Large intestine (tissue), 3 donors: ENCODE results near the gene AQP4. TPM values are rescaled to one million over a fixed set of nuclear protein-coding genes. Genes with fewer than 3 reads are reported as not detected.

Experiments
- DNase-seq, 2 donors: peaks; one replicate each; pipeline versions ENCODE4 v3.0.0 to v3.0.0-alpha.2; 2013
- H3K27ac ChIP-seq: one replicate; pipeline ENCODE4 v1.5.1; 2013; ENCODE audit warnings: low read length
- H3K27me3 ChIP-seq: 2 replicates; pipeline ENCODE4 v1.6.1; 2013; ENCODE audit warnings: low read length; ENCODE audit not compliant: control insufficient read depth, insufficient read depth
- H3K36me3 ChIP-seq: 2 replicates; pipeline ENCODE4 v1.6.1; 2013; ENCODE audit warnings: low read length; ENCODE audit not compliant: control insufficient read depth, insufficient read depth
- H3K4me1 ChIP-seq: one replicate; pipeline ENCODE4 v1.6.1; 2013; ENCODE audit warnings: low read length; ENCODE audit not compliant: control insufficient read depth, insufficient read depth
- H3K4me3 ChIP-seq: one replicate; pipeline ENCODE4 v1.5.1; 2013; ENCODE audit warnings: low read length
- H3K9me3 ChIP-seq: one replicate; pipeline ENCODE4 v1.6.1; 2013; ENCODE audit warnings: mild to moderate bottlenecking, low read depth, low read length, moderate library complexity; ENCODE audit not compliant: control insufficient read depth
- WGBS: methylation state at CpG from one replicate; pipeline ENCODE4 v1.1.5; 2013; ENCODE audit warnings: low lambda C conversion rate; ENCODE audit not compliant: insufficient coverage; 5-methylcytosine and 5-hydroxymethylcytosine counted together
- polyA plus RNA-seq: library from polyadenylated mRNA; unstranded; fragments of 120-200 nt; gene quantifications from one replicate; pipeline ENCODE4 v1.2.1, GENCODE V29; 2013

Gene AQP4
- polyA plus RNA-seq, 1 donor, result 0.57 TPM

DNA sequence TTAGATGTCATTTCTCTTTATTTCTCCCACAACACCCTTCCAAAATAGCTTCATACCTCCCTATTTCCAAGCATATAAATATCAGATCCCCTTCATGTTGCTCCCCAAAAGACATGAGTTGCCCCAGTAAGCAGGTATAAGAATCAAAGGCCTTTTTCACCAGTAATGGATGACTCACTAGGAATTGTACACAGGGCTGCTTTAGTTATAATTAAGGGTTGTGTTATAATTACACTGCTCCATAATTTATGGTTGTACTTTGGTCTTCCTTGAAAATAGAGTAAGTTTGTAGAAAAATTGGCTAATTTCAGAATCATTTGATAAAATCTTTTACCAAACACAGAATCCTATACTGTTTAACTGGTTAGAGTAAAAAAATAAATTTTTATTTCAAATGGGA lies 8.8 kb upstream of the AQP4 start:
- Histone ChIP-seq H3K36me3 (no peaks in the 10 kb centered on the region), H3K27ac (no peak overlapping the region), H3K9me3 (no peaks in the 10 kb centered on the region), H3K27me3 (no peaks in the 10 kb centered on the region), H3K4me3 (no peak overlapping the region), H3K4me1 (peaks cover 4% of the 10 kb centered on the region)
- peak in 1 of 2 donors; percentile 26 for DNase-seq

DNA sequence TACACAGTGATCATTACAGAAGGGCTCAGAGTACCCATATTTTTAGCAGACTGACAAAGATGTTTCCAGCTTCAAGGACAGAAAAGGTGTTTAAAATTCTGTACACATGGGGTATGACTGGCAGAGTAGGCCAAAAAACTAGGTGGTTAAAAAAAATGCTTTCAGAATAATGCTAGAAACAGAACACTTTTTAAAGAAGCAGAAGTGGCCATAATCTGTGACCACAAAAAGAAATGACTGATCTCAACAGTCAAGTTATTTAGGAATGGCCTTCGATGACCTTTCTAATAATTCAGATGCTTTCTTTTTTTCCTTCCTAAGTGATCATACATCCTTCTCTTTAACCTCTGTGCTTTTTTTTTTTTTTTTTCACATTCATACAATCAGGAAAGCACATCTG lies 4.1 kb upstream of the AQP4 start:
- no peaks in the 10 kb centered on the region for H3K36me3 ChIP-seq
- no peaks in the 10 kb centered on the region for H3K9me3 ChIP-seq
- no peak overlapping the region for H3K4me3 ChIP-seq
- H3K27me3 ChIP-seq, result peaks cover 18% of the 10 kb centered on the region
- WGBS, result no CpG with 5 or more reads among the region's 1 CpG
- H3K27ac ChIP-seq, result no peak overlapping the region
- DNase-seq, result no peak
- H3K4me1 ChIP-seq, result no peaks in the 10 kb centered on the region

DNA sequence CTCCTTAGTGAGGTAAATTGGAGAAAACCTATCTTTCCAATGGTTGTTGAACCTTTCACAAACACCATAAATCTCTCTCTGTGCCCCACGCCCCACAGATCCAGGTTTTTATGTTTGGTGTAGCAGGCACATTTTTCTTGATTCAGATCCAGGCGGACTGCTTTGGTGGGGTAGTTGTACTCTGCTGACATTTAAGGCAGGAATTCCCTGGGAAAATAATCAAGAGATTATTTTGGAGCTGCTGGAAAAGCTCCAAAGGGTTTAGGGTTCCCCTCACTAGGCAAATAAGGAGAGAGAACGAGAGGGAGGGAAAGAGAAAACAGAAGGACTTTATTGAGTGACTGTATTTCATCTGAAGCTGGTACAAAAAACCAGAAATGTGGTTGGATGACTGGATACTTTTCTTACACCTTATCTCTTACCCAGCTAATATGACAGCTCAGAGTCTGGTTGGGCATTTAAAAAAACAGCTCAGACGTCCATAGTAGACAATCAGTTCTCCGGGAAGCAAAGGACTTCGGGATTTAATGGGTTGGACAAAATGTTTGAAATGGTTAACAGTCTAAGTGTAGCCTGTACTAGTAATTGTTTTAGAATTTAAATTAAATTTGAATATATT lies 3.6 kb upstream of the AQP4 start:
- Histone ChIP-seq H3K4me1 (no peaks in the 10 kb centered on the region), H3K27me3 (peaks cover 24% of the 10 kb centered on the region), H3K4me3 (no peak overlapping the region), H3K27ac (no peak overlapping the region), H3K36me3 (no peaks in the 10 kb centered on the region), H3K9me3 (no peaks in the 10 kb centered on the region)
- WGBS, result 0% methylated on average over 1 of the region's 6 CpGs
- no peak for DNase-seq

DNA sequence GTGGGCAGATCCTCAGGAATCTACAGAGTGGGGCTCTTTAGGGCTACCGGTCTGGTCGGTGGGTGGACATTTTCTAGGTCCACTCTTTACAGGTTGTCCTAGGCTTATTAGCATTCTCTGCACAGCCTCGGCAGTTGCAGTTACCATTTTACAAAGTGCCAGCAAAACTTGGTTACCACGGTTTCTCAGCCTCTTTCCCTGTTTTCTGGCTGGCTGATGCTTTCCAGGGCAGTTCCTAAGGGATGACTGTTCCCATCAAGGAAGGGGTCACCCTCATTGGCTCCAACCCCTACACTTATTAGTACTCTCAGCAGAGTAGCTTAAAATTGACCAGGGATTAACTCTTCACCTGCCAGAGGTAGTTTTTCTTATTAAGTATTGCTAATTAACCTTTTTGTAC lies 2.0 kb upstream of the AQP4 start:
- no peak overlapping the region for H3K27ac ChIP-seq
- WGBS, result no CpG with 5 or more reads among the region's 4 CpGs
- H3K4me3 ChIP-seq, result no peak overlapping the region
- no peaks in the 10 kb centered on the region for H3K4me1 ChIP-seq
- no peaks in the 10 kb centered on the region for H3K9me3 ChIP-seq
- no peaks in the 10 kb centered on the region for H3K36me3 ChIP-seq
- H3K27me3 ChIP-seq, result peaks cover 36% of the 10 kb centered on the region
- DNase-seq, result no peak

DNA sequence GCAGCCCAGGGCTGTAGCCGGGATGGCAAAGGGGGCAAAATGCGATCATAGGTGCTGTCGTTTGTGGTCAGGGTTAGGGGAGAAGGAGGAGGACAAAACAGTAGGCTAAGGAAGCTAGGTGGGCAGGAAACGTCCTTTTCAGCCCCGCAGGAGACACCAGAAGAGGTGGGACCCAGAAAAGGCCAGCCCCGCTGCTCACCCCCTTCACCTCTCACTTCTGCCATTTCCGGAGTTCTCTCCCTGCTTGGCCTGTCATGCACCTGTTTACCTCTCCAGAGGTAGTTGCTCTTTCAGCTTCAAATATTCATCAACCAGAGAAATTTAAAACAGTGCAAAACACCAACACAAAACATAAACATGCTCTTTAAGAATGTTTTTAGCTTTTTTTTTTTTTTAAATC lies 849 bp downstream of the AQP4 start:
- 85% methylated on average over 4 of the region's 7 CpGs for WGBS
- H3K9me3 ChIP-seq, result no peaks in the 10 kb centered on the region
- no peak overlapping the region for H3K27ac ChIP-seq
- H3K4me3 ChIP-seq, result no peak overlapping the region
- no peaks in the 10 kb centered on the region for H3K36me3 ChIP-seq
- DNase-seq, result no peak
- peaks cover 41% of the 10 kb centered on the region for H3K27me3 ChIP-seq
- H3K4me1 ChIP-seq, result no peaks in the 10 kb centered on the region

DNA sequence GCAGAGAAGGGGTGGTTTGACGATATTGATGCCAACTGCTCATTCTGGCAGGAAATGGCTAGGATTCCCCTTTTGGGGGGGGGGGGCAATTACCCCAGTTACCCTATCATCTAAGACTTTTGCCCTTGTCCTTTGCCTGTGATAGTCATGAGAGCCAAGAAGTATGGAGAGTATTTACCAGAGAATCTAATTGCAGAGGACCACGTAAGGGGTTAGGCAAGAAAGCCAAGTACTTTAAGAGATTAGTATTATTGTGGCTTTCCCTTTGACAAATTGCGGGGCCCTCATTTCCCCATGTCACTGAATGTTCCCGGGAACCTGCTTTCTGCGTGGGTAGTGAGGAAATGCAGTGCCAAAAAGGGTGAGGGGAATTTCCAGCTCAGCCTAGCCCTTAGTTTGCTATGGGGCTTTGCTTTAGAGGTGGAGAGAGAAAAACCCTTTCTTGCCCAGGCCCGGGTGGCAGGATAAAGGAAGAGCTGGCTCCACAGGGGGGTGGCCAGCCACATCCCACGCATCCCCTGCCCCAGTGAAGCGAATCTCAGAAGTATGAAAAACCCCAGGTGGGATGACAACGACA lies 1.5 kb downstream of the AQP4 start:
- WGBS, result no CpG with 5 or more reads among the region's 9 CpGs
- Histone ChIP-seq H3K4me3 (no peak overlapping the region), H3K27ac (no peak overlapping the region)

DNA sequence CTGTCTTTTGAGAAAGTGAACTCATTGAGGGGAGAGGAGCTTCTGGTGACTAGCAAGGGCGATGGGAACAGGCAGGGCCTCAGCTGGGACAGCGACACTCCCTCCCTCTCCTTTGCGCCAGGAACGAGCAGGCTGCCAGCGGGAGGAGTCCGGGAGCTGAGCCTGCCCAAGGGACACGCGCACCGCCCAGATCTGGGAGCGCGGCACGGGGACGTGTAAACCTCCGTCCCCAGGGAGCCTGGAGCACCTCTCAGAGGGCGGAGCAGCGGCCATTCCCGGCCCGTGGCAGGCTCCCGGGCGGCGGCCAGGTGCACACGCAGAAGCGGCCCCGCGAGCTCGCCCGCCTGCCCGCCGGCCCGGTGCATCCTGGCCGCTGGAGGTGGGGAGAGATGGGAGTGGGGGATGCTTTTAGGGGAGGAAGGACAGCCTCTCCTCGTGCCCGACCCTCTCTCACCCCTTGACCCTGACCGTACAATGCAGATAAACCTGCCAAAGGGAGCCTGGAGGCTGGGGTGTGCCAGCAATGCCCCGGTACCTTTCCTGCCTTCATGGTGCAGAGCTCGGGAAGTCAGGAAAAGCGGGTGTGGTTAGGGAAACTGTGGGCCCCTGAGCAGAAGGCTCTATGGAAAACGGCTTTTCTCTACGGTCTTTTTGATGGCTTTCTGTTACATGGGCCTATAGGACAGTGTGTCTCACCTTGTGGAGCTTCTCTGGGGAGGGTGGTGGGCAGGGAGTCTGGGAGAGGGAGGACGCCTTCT lies 2.2 kb downstream of the AQP4 start:
- no peaks in the 10 kb centered on the region for H3K36me3 ChIP-seq
- peaks cover 41% of the 10 kb centered on the region for H3K27me3 ChIP-seq
- H3K4me1 ChIP-seq, result no peaks in the 10 kb centered on the region
- H3K4me3 ChIP-seq, result peak overlapping the region; percentile 16
- peak; percentile 25 to 65 for DNase-seq
- WGBS, result no CpG with 5 or more reads among the region's 40 CpGs
- no peak overlapping the region for H3K27ac ChIP-seq
- H3K9me3 ChIP-seq, result no peaks in the 10 kb centered on the region

More for the DNA sequence above, 1.5 kb downstream of the AQP4 start:
- no peak for DNase-seq
- no peaks in the 10 kb centered on the region for H3K36me3 ChIP-seq
- H3K9me3 ChIP-seq, result no peaks in the 10 kb centered on the region
- peaks cover 41% of the 10 kb centered on the region for H3K27me3 ChIP-seq
- H3K4me1 ChIP-seq, result no peaks in the 10 kb centered on the region

DNA sequence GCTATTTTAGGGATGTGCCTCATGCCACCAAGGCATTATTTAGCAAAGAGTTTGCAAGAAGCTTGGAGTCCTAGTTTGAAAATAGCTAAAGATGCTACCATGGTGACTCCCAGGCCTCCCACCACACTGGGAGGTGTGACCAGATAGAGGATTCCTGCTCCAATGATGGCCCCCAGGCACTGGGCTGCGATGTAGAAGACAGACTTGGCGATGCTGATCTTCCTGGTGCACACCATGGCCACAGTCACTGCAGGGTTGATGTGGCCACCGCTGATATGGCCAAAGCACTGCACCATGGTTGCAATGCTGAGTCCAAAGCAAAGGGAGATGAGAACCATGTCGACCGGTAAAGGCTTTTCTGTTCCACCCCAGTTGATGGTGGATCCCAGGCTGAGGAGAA lies 3.4 kb downstream of the AQP4 start:
- no CpG with 5 or more reads among the region's 5 CpGs for WGBS
- Histone ChIP-seq H3K4me1 (no peaks in the 10 kb centered on the region), H3K27ac (no peak overlapping the region), H3K4me3 (no peak overlapping the region), H3K9me3 (no peaks in the 10 kb centered on the region), H3K36me3 (no peaks in the 10 kb centered on the region), H3K27me3 (peaks cover 37% of the 10 kb centered on the region)
- DNase-seq, result no peak

DNA sequence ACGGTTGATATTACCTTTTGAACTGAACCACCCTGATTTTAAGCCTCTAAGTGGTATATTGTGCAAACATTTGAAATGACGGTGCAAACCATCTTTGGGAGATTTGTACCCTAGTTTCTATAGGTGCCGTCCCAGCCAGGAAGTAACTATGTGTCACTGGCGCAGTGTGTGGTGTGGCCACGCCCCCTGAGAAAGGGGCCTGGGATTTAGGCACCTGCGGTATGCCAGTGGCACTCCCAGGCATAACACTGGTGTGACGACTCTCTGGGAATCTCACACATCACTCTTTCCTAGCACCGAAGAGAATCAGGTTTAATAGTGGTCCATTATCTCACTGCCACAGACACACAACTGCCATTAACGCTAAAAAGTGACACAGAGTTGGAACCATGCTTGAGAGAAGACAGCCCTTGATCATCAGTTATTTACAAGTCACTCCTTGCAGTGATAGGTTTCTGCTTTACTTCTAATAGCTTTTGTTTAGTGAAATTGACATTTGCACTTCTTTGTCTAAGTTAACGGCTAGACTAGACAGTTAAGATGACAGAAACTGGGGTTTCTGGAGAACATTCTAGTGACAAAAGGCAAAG lies 11.1 kb downstream of the AQP4 start:
- Histone ChIP-seq H3K36me3 (no peaks in the 10 kb centered on the region), H3K27me3 (no peaks in the 10 kb centered on the region)
- WGBS, result 83% methylated on average over 1 of the region's 10 CpGs

DNA sequence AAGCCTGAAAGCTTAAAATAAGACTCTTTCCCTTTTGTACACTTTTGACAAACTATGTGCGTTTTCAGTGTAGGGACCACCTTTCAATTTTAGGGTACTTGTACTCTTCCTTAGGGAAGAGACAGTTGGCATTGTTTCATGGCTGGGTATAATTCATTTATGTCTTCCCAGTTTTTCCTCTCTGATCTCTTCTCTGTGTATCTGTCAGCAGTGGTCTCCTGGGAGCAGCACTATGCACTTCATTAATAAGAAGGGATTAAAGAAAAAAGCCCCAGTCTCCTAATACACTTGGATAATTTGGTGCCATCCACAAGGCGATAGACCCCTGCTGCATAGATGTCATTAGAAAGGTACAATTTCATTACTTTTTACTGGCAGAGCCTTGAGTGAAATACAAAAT lies 12.1 kb downstream of the AQP4 start:
- no peaks in the 10 kb centered on the region for H3K4me1 ChIP-seq
- no peaks in the 10 kb centered on the region for H3K36me3 ChIP-seq
- 86% methylated on average over 1 of the region's 2 CpGs for WGBS
- no peak overlapping the region for H3K27ac ChIP-seq
- no peaks in the 10 kb centered on the region for H3K9me3 ChIP-seq
- DNase-seq, result no peak
- H3K4me3 ChIP-seq, result no peak overlapping the region
- H3K27me3 ChIP-seq, result no peaks in the 10 kb centered on the region

More for the DNA sequence above, 11.1 kb downstream of the AQP4 start:
- Histone ChIP-seq H3K4me3 (no peak overlapping the region), H3K4me1 (no peaks in the 10 kb centered on the region), H3K9me3 (no peaks in the 10 kb centered on the region), H3K27ac (no peak overlapping the region)
- no peak for DNase-seq
